Measurements from ENCODE around the gene DMKN.

DNA sequence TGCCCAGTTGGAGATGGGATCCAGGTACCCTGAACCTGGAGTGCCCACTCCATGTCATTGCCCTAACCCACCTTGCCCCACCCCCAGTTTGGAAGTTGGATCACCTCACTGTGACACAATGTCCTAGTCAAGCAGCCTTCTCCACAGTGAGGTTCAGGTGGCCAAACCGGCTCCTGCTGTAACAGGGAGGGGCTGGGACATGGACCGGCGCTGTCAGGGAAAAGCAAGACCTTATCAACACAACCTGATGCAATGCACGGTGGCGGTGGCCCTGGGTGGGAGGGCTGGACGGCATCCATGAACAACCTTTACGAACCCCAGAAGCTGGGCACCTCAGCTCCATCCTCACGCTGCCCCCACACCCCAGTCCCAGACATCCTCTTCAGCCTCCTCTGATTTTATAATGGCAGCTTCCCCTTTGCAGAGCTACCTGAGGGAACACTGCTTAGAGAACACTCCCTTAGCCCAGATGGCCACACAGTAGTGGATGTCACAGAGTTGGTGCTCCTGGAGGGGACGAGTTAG, 21.6 kb downstream of the DMKN start:
- TF ChIP-seq, protein P1, sequence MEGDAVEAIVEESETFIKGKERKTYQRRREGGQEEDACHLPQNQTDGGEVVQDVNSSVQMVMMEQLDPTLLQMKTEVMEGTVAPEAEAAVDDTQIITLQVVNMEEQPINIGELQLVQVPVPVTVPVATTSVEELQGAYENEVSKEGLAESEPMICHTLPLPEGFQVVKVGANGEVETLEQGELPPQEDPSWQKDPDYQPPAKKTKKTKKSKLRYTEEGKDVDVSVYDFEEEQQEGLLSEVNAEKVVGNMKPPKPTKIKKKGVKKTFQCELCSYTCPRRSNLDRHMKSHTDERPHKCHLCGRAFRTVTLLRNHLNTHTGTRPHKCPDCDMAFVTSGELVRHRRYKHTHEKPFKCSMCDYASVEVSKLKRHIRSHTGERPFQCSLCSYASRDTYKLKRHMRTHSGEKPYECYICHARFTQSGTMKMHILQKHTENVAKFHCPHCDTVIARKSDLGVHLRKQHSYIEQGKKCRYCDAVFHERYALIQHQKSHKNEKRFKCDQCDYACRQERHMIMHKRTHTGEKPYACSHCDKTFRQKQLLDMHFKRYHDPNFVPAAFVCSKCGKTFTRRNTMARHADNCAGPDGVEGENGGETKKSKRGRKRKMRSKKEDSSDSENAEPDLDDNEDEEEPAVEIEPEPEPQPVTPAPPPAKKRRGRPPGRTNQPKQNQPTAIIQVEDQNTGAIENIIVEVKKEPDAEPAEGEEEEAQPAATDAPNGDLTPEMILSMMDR (conservative IDR thresholded peaks at IDR 0.05): no peak
- no peak for TF ChIP-seq ZFX (IDR thresholded peaks at IDR 0.05)
